GM12878 (cell line): ENCODE data around the gene PARD6B. TPM values are rescaled to one million over a fixed set of nuclear protein-coding genes. Genes with fewer than 3 reads are reported as not detected.

Experiments used
- ATAC-seq: fragments of 200-7000 bp; cut with Tn5 transposase; 3 replicates; pipeline ENCODE4 v1.9.1; 2020; ENCODE audit warnings: mild to moderate bottlenecking, moderate library complexity
- BruUV-seq: library from RNA; stranded (reverse); fragments of 400-500 nt; replicated peaks from 2 replicates; lab custom pipeline; 2021; lab: Mats Ljungman, UMichigan
- CTCF ChIA-PET: fragments of 300-600 bp; sonication (Branson Sonifier 250); formaldehyde crosslinking; extraction: SDS; loops from one replicate; lab custom pipeline; 2021; ENCODE audit warnings: inconsistent platforms; lab: Yijun Ruan, JAX
- POLR2A ChIA-PET: fragments of 350-600 bp; formaldehyde crosslinking; extraction: SDS; loops from one replicate; lab custom pipeline; 2021; ENCODE audit warnings: inconsistent platforms; lab: Charles Lee
- RAD21 ChIA-PET: fragments of 300-600 bp; sonication (Branson Sonifier 250); formaldehyde crosslinking; loops from one replicate; lab custom pipeline; 2023; ENCODE audit warnings: antibody characterized with exemption; ENCODE audit not compliant: unreplicated experiment; lab: Charles Lee
- SMC1A ChIA-PET: fragments of 300-600 bp; sonication (Branson Sonifier 250); formaldehyde crosslinking; loops from one replicate; lab custom pipeline; 2023; ENCODE audit not compliant: unreplicated experiment, uncharacterized antibody; lab: Charles Lee
- DNase-seq: peaks from one replicate; pipeline ENCODE4 v3.0.0-alpha.2; 2011; ENCODE audit warnings: low read depth, low spot score
- FAIRE-seq: peaks from 3 replicates; lab custom pipeline; 2011; peaks lifted over from hg19 to GRCh38; lab: Jason Lieb, UNC
- H2AFZ ChIP-seq: 2 replicates; pipeline ENCODE4 v1.6.0; 2011; ENCODE audit warnings: low read depth, low read length, control low read depth; ENCODE audit not compliant: control insufficient read depth
- H3K27ac ChIP-seq: 2 replicates; pipeline ENCODE4 v1.5.1; 2011; ENCODE audit warnings: control low read depth; ENCODE audit not compliant: control insufficient read depth, insufficient read depth
- H3K27me3 ChIP-seq, 2 experiments: replicated peaks in 1 of 2; 2 replicates each; pipeline versions ENCODE4 v1.6.0 to v1.6.1; 2011; ENCODE audit warnings: low read length in 1 of 2; ENCODE audit not compliant: control insufficient read depth in 2 of 2, insufficient read depth in 2 of 2
- H3K36me3 ChIP-seq, 2 experiments: 2 replicates each; pipeline ENCODE4 v1.5.1; 2011; ENCODE audit warnings: low read length in 1 of 2; ENCODE audit not compliant: control insufficient read depth in 2 of 2, insufficient read depth in 2 of 2
- H3K4me1 ChIP-seq: 2 replicates; pipeline ENCODE4 v1.6.1; 2011; ENCODE audit warnings: mild to moderate bottlenecking, low read length, moderate library complexity, mixed read lengths; ENCODE audit not compliant: control insufficient read depth, insufficient read depth
- H3K4me2 ChIP-seq: 2 replicates; pipeline ENCODE4 v1.6.0; 2011; ENCODE audit warnings: control low read depth; ENCODE audit not compliant: control insufficient read depth, insufficient read depth
- H3K4me3 ChIP-seq: fragments of 200-600 bp; sonication (generic); 2 replicates; pipeline ENCODE4 v1.5.1; 2016
- H3K79me2 ChIP-seq: 2 replicates; pipeline ENCODE4 v1.6.0; 2011; ENCODE audit warnings: low read length; ENCODE audit not compliant: control insufficient read depth, insufficient read depth
- H3K9ac ChIP-seq: 2 replicates; pipeline ENCODE4 v1.8.0; 2011; ENCODE audit warnings: low read length, control low read depth, mixed read lengths; ENCODE audit not compliant: control insufficient read depth, insufficient read depth
- H3K9me3 ChIP-seq: replicated peaks from 3 replicates; pipeline ENCODE4 v1.5.1; 2011; ENCODE audit warnings: mild to moderate bottlenecking, low read length; ENCODE audit not compliant: control insufficient read depth, insufficient read depth
- H4K20me1 ChIP-seq: 2 replicates; pipeline ENCODE4 v1.6.0; 2011; ENCODE audit not compliant: control insufficient read depth, insufficient read depth
- ETV6 ChIP-seq, 2 experiments: fragments of 450-650 bp in 1 of 2; IDR thresholded peaks in 1 of 2; conservative IDR thresholded peaks in 1 of 2; 2 replicates each; pipeline ENCODE4 v1.6.1; 2014; ENCODE audit warnings: antibody characterized with exemption in 1 of 2, borderline replicate concordance in 1 of 2, low read depth in 1 of 2, mild to moderate bottlenecking in 1 of 2, moderate library complexity in 1 of 2
- NFXL1 ChIP-seq: fragments of 450-650 bp; IDR thresholded peaks from 2 replicates; pipeline ENCODE4 v1.6.1; 2017; ENCODE audit warnings: antibody characterized with exemption, mild to moderate bottlenecking, borderline replicate concordance
- RUNX3 ChIP-seq: IDR thresholded peaks from 2 replicates; pipeline ENCODE4 v1.6.1; 2012; ENCODE audit warnings: low read length, inconsistent platforms
- ZNF207 ChIP-seq: fragments of 450-650 bp; IDR thresholded peaks from 2 replicates; pipeline ENCODE4 v1.6.1; 2014; ENCODE audit warnings: antibody characterized with exemption, mild to moderate bottlenecking, borderline replicate concordance
- WGBS: methylation state at CpG from one replicate; pipeline ENCODE4 v1.1.6; 2016; ENCODE audit warnings: low lambda C conversion rate; ENCODE audit not compliant: insufficient replicate concordance, insufficient coverage; ENCODE audit errors: missing lambda C conversion rate; 5-methylcytosine and 5-hydroxymethylcytosine counted together
- in situ Hi-C: fragments of 300-500 bp; cut with MboI; formaldehyde crosslinking; loops from 9 replicates; pipeline ENCODE4 v1.14.3; 2018; ENCODE audit warnings: mixed read lengths
- intact Hi-C: fragments of 100-400 bp; cut with micrococcal nuclease; formaldehyde crosslinking; loops from one replicate; pipeline ENCODE4 v1.14.2; 2022; ENCODE audit not compliant: unreplicated experiment
- polyA plus RNA-seq, 11 experiments: library from polyadenylated mRNA; depleted of rRNA in 4 of 11; unstranded in 6 of 11; stranded (reverse) in 5 of 11; fragments of >200 nt; fragmentation: Nextera tagmentation in 4 of 11; fragmentation: Illumina TruSeq in 1 of 11; extraction: Ambion mirVana in 4 of 11; extraction: Trizol in 1 of 11; gene quantifications; 1 replicate in 1 of 11; 2 replicates in 10 of 11; pipeline versions ENCODE4 v1.2.1 to v1.2.3, GENCODE V29; 2011 to 2016; ENCODE audit warnings: inconsistent platforms in 2 of 11, missing spikeins in 2 of 11, low read depth in 1 of 11
- total RNA-seq, 4 experiments: library from RNA; depleted of rRNA in 3 of 4; stranded (reverse); fragments of >200 nt in 3 of 4; fragmentation: Illumina TruSeq in 1 of 4; extraction: Trizol in 1 of 4; gene quantifications; 2 replicates each; pipeline versions ENCODE4 v1.2.1 to v1.2.3, GENCODE V29; 2013 to 2021

PARD6B gene
- total and polyA plus RNA-seq, 10 of the 15 experiments (the other 5 are each of a cell fraction or from before 2014, with no cell fraction given): 0.57 to 4.7 (median 2.0) TPM

- Histone ChIP-seq H3K4me1 (no peaks in the 10 kb centered on the region), H3K79me2 (no peaks in the 10 kb centered on the region), H4K20me1 (no peaks in the 10 kb centered on the region), H3K9ac (no peak overlapping the region), H3K4me3 (no peak overlapping the region), H3K27me3 (peaks cover 3 to 5% of the 10 kb centered on the region in 2 experiments; a peak in 3 of 4 replicates), H3K4me2 (no peak overlapping the region), H3K36me3 (no peaks in the 10 kb centered on the region), H2AFZ (no peak overlapping the region), H3K27ac (no peak overlapping the region), H3K9me3 (no peaks in the 10 kb centered on the region)
- in situ Hi-C loops (no loop called here), intact Hi-C loops (no loop called here)
- no peak for TF ChIP-seq ZNF207
- peak in 1 of 2 experiments; percentile 64; a peak in 1 of 4 replicates for TF ChIP-seq ETV6 (conservative IDR thresholded peaks at IDR 0.05 in 1 of 2, IDR thresholded peaks at IDR 0.05 in 1 of 2; ENCODE audit: borderline replicate concordance in 1 of 2, low read depth in 1 of 2)
- ChIA-PET POLR2A (interaction anchor here (0.6 kb wide), 1 partner anchor 588 kb away, joined by 6 read pairs; no protein-coding TSS in a partner anchor), RAD21 (no interaction called here), CTCF (no interaction called here), SMC1A (no interaction called here)
- DNase-seq (no peak), FAIRE-seq (no peak), ATAC-seq (no peak)
- 28% methylated on average over 9 of the region's 9 CpGs for WGBS
- no TSS peak for BruUV-seq
These were observed 36.8 kb upstream of the PARD6B start for GRCh38 chr20:50694379-50695134.

DNA sequence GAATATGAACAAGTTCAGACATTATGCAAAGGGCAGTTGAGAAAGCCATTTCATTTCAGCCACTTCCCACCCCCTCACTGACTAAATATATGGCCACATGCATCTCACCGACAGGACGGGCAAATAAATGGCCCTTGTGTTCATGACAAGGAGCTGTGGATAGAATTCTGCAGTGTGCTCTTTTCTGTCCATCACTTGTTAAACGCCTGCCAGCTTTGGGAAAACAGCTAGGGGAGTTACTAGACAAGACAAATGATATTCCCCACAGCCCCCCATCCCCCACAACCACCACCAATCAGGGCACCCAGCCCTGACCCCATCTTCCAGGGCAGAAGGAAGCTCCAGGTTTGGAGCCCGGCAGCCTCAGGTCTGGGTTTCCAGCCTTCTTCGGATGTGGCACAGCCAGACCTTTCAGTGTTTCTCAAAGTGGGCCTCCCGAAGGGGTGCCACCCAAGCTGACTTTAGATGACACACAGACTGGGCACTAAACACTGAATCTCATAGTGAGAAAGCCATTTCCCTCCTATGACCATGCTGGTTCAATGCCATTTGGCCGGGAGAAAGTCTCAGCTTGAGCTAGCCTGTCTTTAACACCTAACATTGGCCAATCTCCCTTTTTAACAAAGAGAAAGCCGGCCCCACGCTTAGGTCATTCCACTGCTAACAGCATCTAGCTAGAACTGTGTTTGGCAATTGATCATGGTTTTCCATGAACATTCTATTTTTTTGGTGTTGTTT, 36.1 kb upstream of the PARD6B start:
- ChIA-PET SMC1A (interaction anchor here (0.6 kb wide), 2 partner anchors 35 to 910 kb away, joined by 3 read pairs; no protein-coding TSS in a partner anchor), POLR2A (no interaction called here), CTCF (interaction anchor here (1.2 to 1.3 kb wide), 2 partner anchors 54 to 61 kb away, joined by 4 to 6 read pairs; no protein-coding TSS in a partner anchor), RAD21 (interaction anchor here (1.2 kb wide), 1 partner anchor 55 kb away, joined by 3 read pairs; no protein-coding TSS in a partner anchor)
- H3K4me1 ChIP-seq: no peaks in the 10 kb centered on the region
- no peaks in the 10 kb centered on the region for H4K20me1 ChIP-seq
- H3K79me2 ChIP-seq: no peaks in the 10 kb centered on the region
- in situ Hi-C loops (no loop called here), intact Hi-C loops (no loop called here)
- WGBS: 41% methylated on average over 9 of the region's 9 CpGs
- no peaks in the 10 kb centered on the region for H3K9me3 ChIP-seq
- TF ChIP-seq ETV6 (conservative IDR thresholded peaks at IDR 0.05 in 1 of 2, IDR thresholded peaks at IDR 0.05 in 1 of 2; ENCODE audit: borderline replicate concordance in 1 of 2, low read depth in 1 of 2) (peak in 1 of 2 experiments; percentile 66; a peak in 1 of 4 replicates), NFXL1 (peak; percentile 68; the same call in 1 of the 2 replicates), RUNX3 (no peak)
- H3K9ac ChIP-seq: no peak overlapping the region
- no TSS peak for BruUV-seq
- no peak for DNase-seq
- no peak for FAIRE-seq
- H3K4me2 ChIP-seq: no peak overlapping the region
- no peak overlapping the region for H2AFZ ChIP-seq
- peaks cover 3 to 5% of the 10 kb centered on the region in 2 experiments; a peak in 3 of 4 replicates for H3K27me3 ChIP-seq
- no peak for ATAC-seq
- H3K4me3 ChIP-seq: no peak overlapping the region
- H3K27ac ChIP-seq: no peak overlapping the region
- H3K36me3 ChIP-seq: no peaks in the 10 kb centered on the region
